Esophagus squamous epithelium (tissue), 4 donors: ENCODE measurements around the gene FILIP1.

Experiments used
- POLR2A ChIP-seq, 4 donors: fragments of 450-650 bp; IDR thresholded peaks; one replicate each; pipeline ENCODE4 v1.6.1; 2017; ENCODE audit warnings: antibody characterized with exemption in 4 of 4, mild to moderate bottlenecking in 4 of 4, moderate library complexity in 3 of 4
- TF ChIP-seq, protein P1 (sequence below), 6 experiments: fragments of 450-650 bp in 4 of 6; fragments of 200-600 bp in 2 of 6; sonication (generic) in 2 of 6; IDR thresholded peaks; one replicate each; pipeline ENCODE4 v1.5.1; 2016 to 2019; ENCODE audit warnings: antibody characterized with exemption in 6 of 6, mild to moderate bottlenecking in 4 of 6, moderate library complexity in 4 of 6

GRCh38 chr6:75531174-75531573, 37.6 kb upstream of the FILIP1 start:
- TF ChIP-seq, protein P1, sequence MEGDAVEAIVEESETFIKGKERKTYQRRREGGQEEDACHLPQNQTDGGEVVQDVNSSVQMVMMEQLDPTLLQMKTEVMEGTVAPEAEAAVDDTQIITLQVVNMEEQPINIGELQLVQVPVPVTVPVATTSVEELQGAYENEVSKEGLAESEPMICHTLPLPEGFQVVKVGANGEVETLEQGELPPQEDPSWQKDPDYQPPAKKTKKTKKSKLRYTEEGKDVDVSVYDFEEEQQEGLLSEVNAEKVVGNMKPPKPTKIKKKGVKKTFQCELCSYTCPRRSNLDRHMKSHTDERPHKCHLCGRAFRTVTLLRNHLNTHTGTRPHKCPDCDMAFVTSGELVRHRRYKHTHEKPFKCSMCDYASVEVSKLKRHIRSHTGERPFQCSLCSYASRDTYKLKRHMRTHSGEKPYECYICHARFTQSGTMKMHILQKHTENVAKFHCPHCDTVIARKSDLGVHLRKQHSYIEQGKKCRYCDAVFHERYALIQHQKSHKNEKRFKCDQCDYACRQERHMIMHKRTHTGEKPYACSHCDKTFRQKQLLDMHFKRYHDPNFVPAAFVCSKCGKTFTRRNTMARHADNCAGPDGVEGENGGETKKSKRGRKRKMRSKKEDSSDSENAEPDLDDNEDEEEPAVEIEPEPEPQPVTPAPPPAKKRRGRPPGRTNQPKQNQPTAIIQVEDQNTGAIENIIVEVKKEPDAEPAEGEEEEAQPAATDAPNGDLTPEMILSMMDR (IDR thresholded peaks at IDR 0.05), result no peak
- TF ChIP-seq POLR2A (IDR thresholded peaks at IDR 0.05), result no peak
